ENCODE data around the gene EVX2. TPM values are rescaled to one million over a fixed set of nuclear protein-coding genes. Genes with fewer than 3 reads are reported as not detected.

The EVX2 gene
- total RNA-seq, 1 experiment from 2014 or later, result not detected

DNA sequence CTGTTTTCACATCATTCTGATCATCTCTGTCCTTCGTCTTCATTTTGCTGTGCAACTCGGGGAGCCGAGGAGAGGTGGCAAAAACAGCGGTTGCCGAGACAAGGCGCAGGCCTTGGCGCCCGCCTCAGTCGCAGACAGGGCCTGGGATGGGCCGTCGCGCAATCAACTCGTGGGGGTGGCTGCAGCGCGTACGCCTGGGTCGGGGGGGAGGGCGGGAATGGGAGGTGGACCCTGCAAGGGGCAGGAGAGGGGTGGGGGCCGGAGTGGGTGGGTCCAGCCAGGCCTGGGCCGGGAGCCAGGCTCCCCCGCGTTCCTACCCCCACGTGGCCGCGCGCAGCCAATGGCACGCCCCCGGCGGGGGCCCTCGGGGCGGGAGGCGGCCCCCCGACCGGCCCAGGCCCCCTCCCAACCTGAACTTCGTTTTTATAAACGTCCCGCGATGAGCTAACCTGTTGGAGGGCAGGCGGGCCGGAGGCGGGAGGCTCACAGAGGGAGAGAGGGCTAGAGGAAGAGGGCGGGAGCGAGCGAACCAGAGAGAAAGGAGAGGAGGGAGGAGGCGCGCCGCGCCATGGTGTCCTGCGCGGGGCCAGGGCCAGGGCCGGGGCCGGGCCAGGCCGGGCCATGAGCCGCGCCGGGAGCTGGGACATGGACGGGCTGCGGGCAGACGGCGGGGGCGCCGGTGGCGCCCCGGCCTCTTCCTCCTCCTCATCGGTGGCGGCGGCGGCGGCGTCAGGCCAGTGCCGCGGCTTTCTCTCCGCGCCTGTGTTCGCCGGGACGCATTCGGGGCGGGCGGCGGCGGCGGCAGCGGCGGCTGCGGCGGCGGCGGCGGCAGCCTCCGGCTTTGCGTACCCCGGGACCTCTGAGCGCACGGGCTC is 8.7 kb upstream of the EVX2 start, which contains the start of gene HOXD13:
HOXD13 (plus strand) TSS at position 452 of the 875 bp plus-strand sequence; CDS start at position 622, 170 bp downstream.
- H3K4me3 ChIP-seq, result no peak within 1 kb of the TSS
- no peak for DNase-seq
- no peaks in the 10 kb centered on the region for H3K9me2 ChIP-seq (ENCODE audit: insufficient read depth)
- peaks cover 10% of the 10 kb centered on the region; the same call in 1 of the 2 replicates for H3K4me1 ChIP-seq (replicated peaks; ENCODE audit: insufficient read depth)
- H3K9me3 ChIP-seq (ENCODE audit: insufficient read depth, low read depth), result no peaks in the 10 kb centered on the region
- BruUV-seq (replicated peaks), result no TSS peak
- no peak within 1 kb of the TSS for H3K27ac ChIP-seq
- peaks cover 82% of the 10 kb centered on the region for H3K27me3 ChIP-seq (ENCODE audit: insufficient read depth, low read depth)
- intact Hi-C loops (cut with micrococcal nuclease; ENCODE audit: unreplicated experiment), result loop anchor here (10.0 kb wide), 1 partner anchor 1628 kb away; no protein-coding TSS in a partner anchor
- H2AFZ ChIP-seq, result no peak within 1 kb of the TSS
- TF ChIP-seq EZH2 (IDR thresholded peaks at IDR 0.05; ENCODE audit: low read depth), result no peak
- TF ChIP-seq, protein P1, sequence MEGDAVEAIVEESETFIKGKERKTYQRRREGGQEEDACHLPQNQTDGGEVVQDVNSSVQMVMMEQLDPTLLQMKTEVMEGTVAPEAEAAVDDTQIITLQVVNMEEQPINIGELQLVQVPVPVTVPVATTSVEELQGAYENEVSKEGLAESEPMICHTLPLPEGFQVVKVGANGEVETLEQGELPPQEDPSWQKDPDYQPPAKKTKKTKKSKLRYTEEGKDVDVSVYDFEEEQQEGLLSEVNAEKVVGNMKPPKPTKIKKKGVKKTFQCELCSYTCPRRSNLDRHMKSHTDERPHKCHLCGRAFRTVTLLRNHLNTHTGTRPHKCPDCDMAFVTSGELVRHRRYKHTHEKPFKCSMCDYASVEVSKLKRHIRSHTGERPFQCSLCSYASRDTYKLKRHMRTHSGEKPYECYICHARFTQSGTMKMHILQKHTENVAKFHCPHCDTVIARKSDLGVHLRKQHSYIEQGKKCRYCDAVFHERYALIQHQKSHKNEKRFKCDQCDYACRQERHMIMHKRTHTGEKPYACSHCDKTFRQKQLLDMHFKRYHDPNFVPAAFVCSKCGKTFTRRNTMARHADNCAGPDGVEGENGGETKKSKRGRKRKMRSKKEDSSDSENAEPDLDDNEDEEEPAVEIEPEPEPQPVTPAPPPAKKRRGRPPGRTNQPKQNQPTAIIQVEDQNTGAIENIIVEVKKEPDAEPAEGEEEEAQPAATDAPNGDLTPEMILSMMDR (conservative IDR thresholded peaks at IDR 0.05), result no peak
- no peaks in the 10 kb centered on the region for H3K79me2 ChIP-seq (ENCODE audit: low read depth)
- no peaks in the 10 kb centered on the region for H3F3A ChIP-seq (ENCODE audit: insufficient read depth, low read depth)
- ChIA-PET POLR2A (ENCODE audit: unreplicated experiment) (no interaction called here), CTCF (no interaction called here)
- H3K36me3 ChIP-seq (ENCODE audit: low read depth), result no peaks in the 10 kb centered on the region
- H4K20me1 ChIP-seq (ENCODE audit: insufficient read depth), result no peaks in the 10 kb centered on the region
- no peak within 1 kb of the TSS for H3K4me2 ChIP-seq

DNA sequence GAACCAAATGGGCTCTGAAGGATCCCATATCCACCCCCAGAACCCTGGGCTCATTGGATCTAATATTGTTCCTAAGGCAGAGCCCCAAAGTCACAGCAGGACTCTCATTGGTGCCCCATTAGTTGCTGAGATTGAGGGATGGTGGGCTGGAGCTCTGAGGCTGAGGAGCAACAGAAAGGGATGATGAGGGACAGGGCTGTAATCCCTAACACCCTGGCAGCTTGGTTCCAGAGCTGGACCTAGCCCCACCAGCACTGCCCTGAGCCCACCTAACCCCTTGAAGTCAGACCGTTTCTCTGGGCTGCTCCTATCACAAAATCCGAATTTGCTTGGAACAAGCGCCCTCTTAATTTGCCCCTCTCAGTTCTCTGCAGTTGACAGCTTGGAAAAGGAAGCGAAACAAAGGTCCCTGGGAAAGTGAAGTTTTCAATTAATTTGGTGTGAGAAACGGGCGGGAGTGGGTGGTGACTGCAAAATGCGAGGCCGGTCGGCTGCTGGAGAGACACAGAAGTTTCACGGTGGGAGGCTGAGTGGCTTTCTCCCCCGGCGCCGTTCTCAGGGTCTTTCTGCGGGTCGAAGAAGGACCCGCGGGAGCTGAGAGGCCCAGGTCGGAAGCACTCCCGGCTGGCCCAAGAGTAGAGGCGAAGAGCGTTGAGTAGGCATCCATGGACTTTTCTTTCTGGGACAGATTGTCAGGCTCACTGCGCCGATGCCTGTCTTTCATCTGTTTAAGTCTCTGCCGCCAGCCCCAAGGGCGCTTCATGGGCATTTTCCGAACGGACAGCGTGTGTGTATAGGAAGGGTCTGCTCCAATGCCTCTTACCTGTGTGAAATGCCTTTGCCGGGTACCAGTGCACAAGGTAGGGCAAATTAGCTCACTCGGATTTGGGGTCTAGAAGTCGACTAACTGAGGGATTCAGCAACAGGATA is 7.8 kb upstream of the EVX2 start:
- TF ChIP-seq, protein P1 (conservative IDR thresholded peaks at IDR 0.05), result no peak
- no peak for TF ChIP-seq EZH2 (IDR thresholded peaks at IDR 0.05; ENCODE audit: low read depth)
- Histone ChIP-seq H3K27me3 (ENCODE audit: insufficient read depth, low read depth) (peaks cover 84% of the 10 kb centered on the region), H3K27ac (no peak overlapping the region), H3K79me2 (ENCODE audit: low read depth) (no peaks in the 10 kb centered on the region), H3F3A (ENCODE audit: insufficient read depth, low read depth) (no peaks in the 10 kb centered on the region), H3K4me3 (no peak overlapping the region), H3K36me3 (ENCODE audit: low read depth) (no peaks in the 10 kb centered on the region), H4K20me1 (ENCODE audit: insufficient read depth) (no peaks in the 10 kb centered on the region), H3K9me3 (ENCODE audit: insufficient read depth, low read depth) (no peaks in the 10 kb centered on the region), H3K4me2 (no peak overlapping the region), H2AFZ (no peak overlapping the region), H3K4me1 (replicated peaks; ENCODE audit: insufficient read depth) (peaks cover 4% of the 10 kb centered on the region; the same call in 1 of the 2 replicates), H3K9me2 (ENCODE audit: insufficient read depth) (no peaks in the 10 kb centered on the region)
- intact Hi-C loops (cut with micrococcal nuclease; ENCODE audit: unreplicated experiment), result loop anchor here (10.0 kb wide), 1 partner anchor 1627 kb away; no protein-coding TSS in a partner anchor
- no TSS peak for BruUV-seq (replicated peaks)
- DNase-seq, result no peak
- POLR2A ChIA-PET (ENCODE audit: unreplicated experiment), result no interaction called here
- CTCF ChIA-PET, result no interaction called here

DNA sequence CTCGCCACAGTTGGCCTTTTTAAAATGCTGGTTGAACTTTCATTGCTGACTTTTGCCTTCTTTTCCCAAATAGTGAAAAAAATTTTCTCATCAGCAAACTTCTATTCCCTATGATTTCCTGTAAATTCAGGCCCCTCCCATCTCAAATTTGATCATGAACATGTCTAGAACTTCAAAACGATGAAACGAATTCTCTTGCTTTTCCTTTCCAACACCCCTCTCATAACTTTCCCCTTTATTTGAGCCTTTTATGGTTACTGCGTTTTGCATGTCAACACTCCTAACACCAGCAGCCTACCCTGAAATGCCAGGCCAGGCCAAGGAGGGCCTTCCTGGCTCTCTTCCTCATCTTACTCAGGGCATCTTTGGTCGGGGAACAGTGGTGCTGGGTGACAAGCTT is 7.1 kb upstream of the EVX2 start:
- TF ChIP-seq, protein P1 (conservative IDR thresholded peaks at IDR 0.05), result no peak
- no peak for TF ChIP-seq EZH2 (IDR thresholded peaks at IDR 0.05; ENCODE audit: low read depth)
- BruUV-seq (replicated peaks), result no TSS peak
- DNase-seq, result no peak
- H3K79me2 ChIP-seq (ENCODE audit: low read depth), result no peaks in the 10 kb centered on the region
- H3K9me3 ChIP-seq (ENCODE audit: insufficient read depth, low read depth), result no peaks in the 10 kb centered on the region
- no peaks in the 10 kb centered on the region for H4K20me1 ChIP-seq (ENCODE audit: insufficient read depth)
- H3K4me3 ChIP-seq, result no peak overlapping the region
- H3K4me2 ChIP-seq, result no peak overlapping the region
- no peaks in the 10 kb centered on the region for H3K4me1 ChIP-seq (replicated peaks; ENCODE audit: insufficient read depth)
- H3F3A ChIP-seq (ENCODE audit: insufficient read depth, low read depth), result no peaks in the 10 kb centered on the region
- no peaks in the 10 kb centered on the region for H3K36me3 ChIP-seq (ENCODE audit: low read depth)
- peaks cover 85% of the 10 kb centered on the region for H3K27me3 ChIP-seq (ENCODE audit: insufficient read depth, low read depth)
- no peak overlapping the region for H2AFZ ChIP-seq
- POLR2A ChIA-PET (ENCODE audit: unreplicated experiment), result no interaction called here
- H3K9me2 ChIP-seq (ENCODE audit: insufficient read depth), result no peaks in the 10 kb centered on the region
- intact Hi-C loops (cut with micrococcal nuclease; ENCODE audit: unreplicated experiment), result loop anchor here (10.0 kb wide), 1 partner anchor 1626 kb away; no protein-coding TSS in a partner anchor
- CTCF ChIA-PET, result no interaction called here
- no peak overlapping the region for H3K27ac ChIP-seq
